B cell (primary cell): ENCODE data around the gene GDPD4. TPM values are rescaled to one million over a fixed set of nuclear protein-coding genes. Genes with fewer than 3 reads are reported as not detected.

Experiments
- ATAC-seq: fragments of 200-7000 bp; cut with Tn5 transposase; one replicate; pipeline ENCODE4 v1.10.0; 2021; ENCODE audit warnings: low read depth, mild to moderate bottlenecking, moderate number of reproducible peaks, moderate library complexity
- CTCF ChIA-PET: fragments of 350-600 bp; sonication (Branson Sonifier 250); formaldehyde crosslinking; loops from one replicate; lab custom pipeline; 2021; ENCODE audit warnings: antibody characterized with exemption, inconsistent platforms; lab: Charles Lee
- POLR2A ChIA-PET: fragments of 350-600 bp; sonication (Branson Sonifier 250); formaldehyde crosslinking; loops from one replicate; lab custom pipeline; 2021; ENCODE audit warnings: antibody characterized with exemption; lab: Charles Lee
- DNase-seq: peaks from one replicate; pipeline ENCODE4 v3.0.0; 2013
- H2AFZ ChIP-seq: 2 replicates; pipeline ENCODE4 v1.6.1; 2012; ENCODE audit warnings: mild to moderate bottlenecking, low read depth, low read length; ENCODE audit not compliant: insufficient read depth, poor library complexity, severe bottlenecking
- H3K27ac ChIP-seq, 2 donors: 1 replicate in 1 of 2; 2 replicates in 1 of 2; pipeline ENCODE4 v1.5.1; 2012 to 2013; ENCODE audit warnings: low read length in 2 of 2, mild to moderate bottlenecking in 2 of 2, moderate library complexity in 1 of 2
- H3K27me3 ChIP-seq, 4 experiments: fragments of 200-600 bp in 1 of 4; sonication (generic) in 1 of 4; replicated peaks in 1 of 4; 1 replicate in 2 of 4; 2 replicates in 2 of 4; pipeline versions ENCODE4 v1.6.1 to v1.7.0; 2013 to 2016; ENCODE audit warnings: low read length in 3 of 4, mild to moderate bottlenecking in 2 of 4, mixed read lengths in 1 of 4, moderate library complexity in 1 of 4; ENCODE audit not compliant: insufficient read depth in 4 of 4, control insufficient read depth in 3 of 4; ENCODE audit errors: control extremely low read depth in 1 of 4
- H3K36me3 ChIP-seq, 2 experiments: replicated peaks in 1 of 2; 1 replicate in 1 of 2; 2 replicates in 1 of 2; pipeline versions ENCODE4 v1.6.1 to v1.7.1; 2013; ENCODE audit warnings: low read length in 1 of 2; ENCODE audit not compliant: insufficient read depth in 2 of 2, control insufficient read depth in 1 of 2; ENCODE audit errors: control extremely low read depth in 1 of 2, extremely low read depth in 1 of 2
- H3K4me1 ChIP-seq, 2 donors: fragments of 200-600 bp in 1 of 2; sonication (generic) in 1 of 2; 1 replicate in 1 of 2; 2 replicates in 1 of 2; pipeline versions ENCODE4 v1.5.1 to v1.6.1; 2013 to 2017; ENCODE audit warnings: low read length in 2 of 2; ENCODE audit not compliant: control insufficient read depth in 2 of 2, insufficient read depth in 2 of 2
- H3K4me2 ChIP-seq: replicated peaks from 2 replicates; pipeline ENCODE3; 2012; ENCODE audit warnings: mild to moderate bottlenecking, low read depth, low read length; ENCODE audit not compliant: poor library complexity, severe bottlenecking
- H3K4me3 ChIP-seq, 5 experiments: fragments of 200-600 bp in 1 of 5; sonication (generic) in 1 of 5; 1 replicate in 3 of 5; 2 replicates in 2 of 5; pipeline versions ENCODE4 v1.5.1 to v1.7.0; 2011 to 2016; ENCODE audit warnings: low read length in 4 of 5, mild to moderate bottlenecking in 4 of 5, low read depth in 2 of 5, control low read depth in 1 of 5, moderate library complexity in 1 of 5; ENCODE audit not compliant: insufficient read depth in 1 of 5; ENCODE audit errors: control extremely low read depth in 1 of 5, extremely low read depth in 1 of 5
- H3K79me2 ChIP-seq: fragments of 200-600 bp; sonication (generic); one replicate; pipeline ENCODE4 v1.6.0; 2016; ENCODE audit warnings: low read length; ENCODE audit not compliant: control insufficient read depth, insufficient read depth
- H3K9ac ChIP-seq: fragments of 200-600 bp; sonication (generic); 2 replicates; pipeline ENCODE4 v1.6.1; 2017; ENCODE audit warnings: mild to moderate bottlenecking, low read length, moderate library complexity
- H3K9me3 ChIP-seq, 3 donors: one replicate each; pipeline versions ENCODE4 v1.6.1 to v1.7.1; 2013; ENCODE audit warnings: low read length in 2 of 3; ENCODE audit not compliant: control insufficient read depth in 2 of 3, insufficient read depth in 1 of 3; ENCODE audit errors: control extremely low read depth in 1 of 3
- H4K20me1 ChIP-seq: 2 replicates; pipeline ENCODE4 v1.6.0; 2012; ENCODE audit warnings: mild to moderate bottlenecking, low read length; ENCODE audit not compliant: insufficient read depth, control insufficient read depth, poor library complexity, severe bottlenecking
- H3K27ac Mint-ChIP-seq: one replicate; pipeline ENCODE4 v1.8.0; 2021; ENCODE audit warnings: mixed read lengths
- H3K27me3 Mint-ChIP-seq: one replicate; pipeline ENCODE4 v1.8.0; 2021; ENCODE audit warnings: mixed read lengths
- H3K4me1 Mint-ChIP-seq: one replicate; pipeline ENCODE4 v1.8.0; 2021; ENCODE audit warnings: mixed read lengths
- H3K4me3 Mint-ChIP-seq: one replicate; pipeline ENCODE4 v1.8.0; 2021; ENCODE audit warnings: mixed read lengths
- H3K9me3 Mint-ChIP-seq: one replicate; pipeline ENCODE4 v1.8.0; 2022; ENCODE audit warnings: mixed read lengths; ENCODE audit not compliant: insufficient read depth
- EZH2 ChIP-seq: IDR thresholded peaks from 2 replicates; pipeline ENCODE4 v1.6.1; 2012; ENCODE audit warnings: borderline replicate concordance, low read depth, mild to moderate bottlenecking, moderate library complexity, low read length; ENCODE audit not compliant: insufficient read depth, poor library complexity, severe bottlenecking
- WGBS: methylation state at CpG from one replicate; pipeline ENCODE4 v1.1.5; 2013; ENCODE audit warnings: missing lambda C conversion rate; ENCODE audit not compliant: insufficient coverage; 5-methylcytosine and 5-hydroxymethylcytosine counted together
- intact Hi-C: fragments of 100-400 bp; cut with micrococcal nuclease; formaldehyde crosslinking; loops from one replicate; pipeline ENCODE4 v1.10.0; 2022
- polyA plus RNA-seq: library from polyadenylated mRNA; depleted of rRNA; stranded (reverse); fragments of >200 nt; gene quantifications from 2 replicates; pipeline ENCODE4 v1.2.3, GENCODE V29; 2012
- total RNA-seq, 2 donors: library from RNA; stranded (reverse); fragments of 120-200 nt in 1 of 2; gene quantifications; 1 replicate in 1 of 2; 2 replicates in 1 of 2; pipeline versions ENCODE4 v1.2.3 to v1.2.4, GENCODE V29; 2013 to 2022
- TF ChIP-seq, protein P1 (sequence below): fragments of 200-600 bp; IDR thresholded peaks from one replicate; pipeline ENCODE4 v1.8.0; 2022; ENCODE audit warnings: antibody characterized with exemption, mild to moderate bottlenecking

GDPD4 gene
- total and polyA plus RNA-seq, 2 donors (not counting 1 experiment from before 2014, with no cell fraction given), result not detected

DNA sequence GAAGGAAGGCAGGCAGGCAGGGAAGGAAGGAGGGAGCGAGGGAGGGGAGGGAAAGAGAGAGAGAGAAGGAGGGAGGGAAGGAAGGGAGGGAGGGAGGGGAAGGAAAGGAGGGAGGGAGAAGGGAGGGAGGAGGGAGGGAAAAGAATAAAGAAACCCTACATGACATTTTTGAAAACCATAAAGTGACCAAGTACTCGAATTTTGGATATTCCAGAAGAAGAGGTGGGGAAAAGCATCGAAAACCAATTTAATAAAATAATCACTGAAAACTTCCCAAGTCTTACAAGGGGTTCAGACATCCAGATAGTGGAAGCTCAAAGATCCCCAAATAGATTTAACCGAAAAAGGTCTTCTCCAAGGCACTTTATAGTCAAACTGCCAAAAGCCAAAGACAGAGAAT lies 11.7 kb downstream of the GDPD4 start:
- intact Hi-C loops, result no loop called here
- ATAC-seq, result no peak
- no peaks in the 10 kb centered on the region for H3K9me3 Mint-ChIP-seq

DNA sequence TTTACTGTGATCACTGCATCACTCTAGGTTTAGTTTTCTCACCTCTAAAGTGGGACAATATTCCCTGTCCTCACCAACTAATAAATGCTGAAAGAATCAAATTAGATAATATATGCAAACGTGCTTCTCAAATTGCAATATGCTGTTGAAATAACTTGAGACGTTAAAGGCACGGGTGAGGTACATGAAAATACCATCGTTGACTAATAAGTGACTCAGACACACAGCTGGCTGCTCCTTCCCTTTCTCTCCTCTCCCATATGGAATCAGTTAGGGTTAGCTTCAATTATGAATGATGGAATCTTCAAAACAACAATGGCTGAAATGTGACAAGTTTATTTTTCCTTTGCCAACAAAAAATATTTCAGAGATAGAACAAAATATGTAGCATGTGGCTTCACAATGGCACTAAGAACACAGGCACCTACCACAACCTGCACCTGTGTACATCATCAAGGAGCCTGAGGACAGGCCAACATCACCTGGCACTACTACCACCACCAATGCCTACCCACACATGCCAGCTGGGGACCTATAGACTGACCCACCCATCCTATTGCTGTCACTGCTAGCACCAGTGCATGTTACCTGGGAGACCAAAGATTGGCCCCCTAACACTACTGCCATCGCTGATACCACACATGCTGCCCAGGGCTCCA lies 13.7 kb downstream of the GDPD4 start:
- no peaks in the 10 kb centered on the region for H3K9me3 ChIP-seq
- Mint-ChIP-seq H3K27ac (no peak overlapping the region), H3K4me3 (no peak overlapping the region), H3K27me3 (peaks cover 49% of the 10 kb centered on the region), H3K9me3 (no peaks in the 10 kb centered on the region), H3K4me1 (no peaks in the 10 kb centered on the region)
- no peak overlapping the region for H2AFZ ChIP-seq
- no peaks in the 10 kb centered on the region for H3K36me3 ChIP-seq
- H3K9ac ChIP-seq, result no peak overlapping the region
- TF ChIP-seq, protein P1, sequence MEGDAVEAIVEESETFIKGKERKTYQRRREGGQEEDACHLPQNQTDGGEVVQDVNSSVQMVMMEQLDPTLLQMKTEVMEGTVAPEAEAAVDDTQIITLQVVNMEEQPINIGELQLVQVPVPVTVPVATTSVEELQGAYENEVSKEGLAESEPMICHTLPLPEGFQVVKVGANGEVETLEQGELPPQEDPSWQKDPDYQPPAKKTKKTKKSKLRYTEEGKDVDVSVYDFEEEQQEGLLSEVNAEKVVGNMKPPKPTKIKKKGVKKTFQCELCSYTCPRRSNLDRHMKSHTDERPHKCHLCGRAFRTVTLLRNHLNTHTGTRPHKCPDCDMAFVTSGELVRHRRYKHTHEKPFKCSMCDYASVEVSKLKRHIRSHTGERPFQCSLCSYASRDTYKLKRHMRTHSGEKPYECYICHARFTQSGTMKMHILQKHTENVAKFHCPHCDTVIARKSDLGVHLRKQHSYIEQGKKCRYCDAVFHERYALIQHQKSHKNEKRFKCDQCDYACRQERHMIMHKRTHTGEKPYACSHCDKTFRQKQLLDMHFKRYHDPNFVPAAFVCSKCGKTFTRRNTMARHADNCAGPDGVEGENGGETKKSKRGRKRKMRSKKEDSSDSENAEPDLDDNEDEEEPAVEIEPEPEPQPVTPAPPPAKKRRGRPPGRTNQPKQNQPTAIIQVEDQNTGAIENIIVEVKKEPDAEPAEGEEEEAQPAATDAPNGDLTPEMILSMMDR, result no peak
- TF ChIP-seq EZH2, result no peak
- ChIA-PET CTCF (no interaction called here), POLR2A (no interaction called here)
- DNase-seq (no peak), ATAC-seq (no peak)
- no peaks in the 10 kb centered on the region for H4K20me1 ChIP-seq
- intact Hi-C loops, result no loop called here
- no peaks in the 10 kb centered on the region for H3K79me2 ChIP-seq
- H3K27me3 ChIP-seq, result peaks cover 0 to 2% (median 0%) of the 10 kb centered on the region in 4 experiments
- H3K4me2 ChIP-seq, result no peak overlapping the region
- no peaks in the 10 kb centered on the region for H3K4me1 ChIP-seq
- H3K27ac ChIP-seq, result no peak overlapping the region
- WGBS, result 86% methylated on average over 1 of the region's 5 CpGs
- no peak overlapping the region for H3K4me3 ChIP-seq

More for the DNA sequence above, 11.7 kb downstream of the GDPD4 start:
- POLR2A ChIA-PET, result no interaction called here
- CTCF ChIA-PET, result no interaction called here
- no peaks in the 10 kb centered on the region for H3K79me2 ChIP-seq
- H2AFZ ChIP-seq, result no peak overlapping the region
- H3K4me2 ChIP-seq, result no peak overlapping the region
- H3K9ac ChIP-seq, result no peak overlapping the region
- peaks cover 0 to 2% (median 0%) of the 10 kb centered on the region in 4 experiments for H3K27me3 ChIP-seq
- H3K36me3 ChIP-seq, result no peaks in the 10 kb centered on the region
- TF ChIP-seq, protein P1, result no peak
- no peak for TF ChIP-seq EZH2
- 80% methylated on average over 2 of the region's 4 CpGs for WGBS
- Mint-ChIP-seq H3K4me3 (no peak overlapping the region), H3K27me3 (peaks cover 43% of the 10 kb centered on the region), H3K27ac (no peak overlapping the region), H3K4me1 (no peaks in the 10 kb centered on the region)
- H4K20me1 ChIP-seq, result no peaks in the 10 kb centered on the region
- H3K27ac ChIP-seq, result no peak overlapping the region
- no peak for DNase-seq
- no peaks in the 10 kb centered on the region for H3K9me3 ChIP-seq
- no peaks in the 10 kb centered on the region for H3K4me1 ChIP-seq
- H3K4me3 ChIP-seq, result no peak overlapping the region
